ENCODE results near the gene KRT86. TPM values are rescaled to one million over a fixed set of nuclear protein-coding genes. Genes with fewer than 3 reads are reported as not detected.
A peak's percentile ranks its signal among the peaks of the same experiment; 100 is the strongest.

The KRT86 gene
- total and polyA plus RNA-seq, 2 experiments from 2014 or later = 0.16 TPM; not detected in 1

GRCh38 chr12:52343550-52343949 lies 69.1 kb downstream of the KRT86 start:
- Histone ChIP-seq H3K27me3 (ENCODE audit: insufficient read depth) (no peaks in the 10 kb centered on the region), H3K4me2 (no peak overlapping the region), H3K27ac (ENCODE audit: low read depth) (no peak overlapping the region), H3F3A (replicated peaks; ENCODE audit: low read depth) (no peaks in the 10 kb centered on the region), H3K9me2 (ENCODE audit: insufficient read depth) (no peaks in the 10 kb centered on the region), H3K36me3 (ENCODE audit: insufficient read depth) (no peaks in the 10 kb centered on the region), H2AFZ (no peak overlapping the region), H4K20me1 (replicated peaks; ENCODE audit: insufficient read depth) (no peaks in the 10 kb centered on the region), H3K4me3 (no peak overlapping the region), H3K4me1 (ENCODE audit: insufficient read depth) (no peaks in the 10 kb centered on the region), H3K79me2 (replicated peaks; ENCODE audit: insufficient read depth) (no peaks in the 10 kb centered on the region)
- H3K4me3 Mint-ChIP-seq = no peak overlapping the region
- H3K36me3 Mint-ChIP-seq (ENCODE audit: low read depth) = no peaks in the 10 kb centered on the region
- peaks cover 13% of the 10 kb centered on the region for H3K27me3 Mint-ChIP-seq (ENCODE audit: insufficient read depth, low read depth, poor library complexity)
- H3K9me3 Mint-ChIP-seq = no peaks in the 10 kb centered on the region
- TF ChIP-seq ETS1 (IDR thresholded peaks at IDR 0.05) = no peak
- no peak for TF ChIP-seq CTCF (conservative IDR thresholded peaks at IDR 0.05; ENCODE audit: low read depth in 2 of 2)
- no peak for TF ChIP-seq NANOG (IDR thresholded peaks at IDR 0.05; ENCODE audit: borderline replicate concordance)
- no peak overlapping the region for H3K27ac Mint-ChIP-seq
- no peaks in the 10 kb centered on the region for H3K4me1 Mint-ChIP-seq
- DNase-seq (ENCODE audit: low spot score) = no peak
- no peak for ATAC-seq

GRCh38 chr12:52344111-52344510 lies 69.7 kb downstream of the KRT86 start:
- Mint-ChIP-seq H3K27ac (no peak overlapping the region), H3K4me1 (no peaks in the 10 kb centered on the region)

More at GRCh38 chr12:52344111-52344510, 69.7 kb downstream of the KRT86 start:
- no peak overlapping the region for H3K4me3 ChIP-seq
- no peaks in the 10 kb centered on the region for H4K20me1 ChIP-seq (replicated peaks; ENCODE audit: insufficient read depth)
- TF ChIP-seq STAT1 (IDR thresholded peaks at IDR 0.05; ENCODE audit: unreplicated experiment) (no peak), ZNF114 (CRISPR knock-in tag; IDR thresholded peaks at IDR 0.05) (no peak), ZNF331 (CRISPR knock-in tag; IDR thresholded peaks at IDR 0.05; ENCODE audit: low read depth) (no peak), REST (IDR thresholded peaks at IDR 0.05; ENCODE audit: unreplicated experiment) (no peak), EZH2 (IDR thresholded peaks at IDR 0.05; ENCODE audit: low read depth, unreplicated experiment) (no peak), CTCF (conservative IDR thresholded peaks at IDR 0.05; ENCODE audit: low read depth in 2 of 2) (peak in 1 of 2 experiments; percentile 21; a peak in 1 of 4 replicates), JUNB (IDR thresholded peaks at IDR 0.05; ENCODE audit: unreplicated experiment) (no peak), EZH2phosphoT487 (IDR thresholded peaks at IDR 0.05; ENCODE audit: unreplicated experiment) (no peak)
- no peaks in the 10 kb centered on the region for H3K27me3 ChIP-seq (ENCODE audit: insufficient read depth)
- Mint-ChIP-seq H3K27me3 (ENCODE audit: insufficient read depth, low read depth, poor library complexity) (peaks cover 11% of the 10 kb centered on the region), H3K36me3 (ENCODE audit: low read depth) (no peaks in the 10 kb centered on the region), H3K9me3 (no peaks in the 10 kb centered on the region), H3K4me3 (no peak overlapping the region)
- ATAC-seq = no peak
- H3K4me2 ChIP-seq = no peak overlapping the region
- H3K79me2 ChIP-seq (replicated peaks; ENCODE audit: insufficient read depth) = no peaks in the 10 kb centered on the region
- no peaks in the 10 kb centered on the region for H3K9me2 ChIP-seq (ENCODE audit: insufficient read depth)
- no peak for DNase-seq (ENCODE audit: low spot score)
- H3K36me3 ChIP-seq (ENCODE audit: insufficient read depth) = no peaks in the 10 kb centered on the region
- H3K4me1 ChIP-seq (ENCODE audit: insufficient read depth) = no peaks in the 10 kb centered on the region
- H2AFZ ChIP-seq = no peak overlapping the region
- no peak overlapping the region for H3K27ac ChIP-seq (ENCODE audit: low read depth)
- H3F3A ChIP-seq (replicated peaks; ENCODE audit: low read depth) = no peaks in the 10 kb centered on the region
